NCI-H1694 treated with DMSO at 0.1 percent for 48 hours (cell line): ENCODE measurements around the gene UBE2V1.
"Not testable (repeated sequence)": the region's sequence is repeated elsewhere in the genome, so short reads cannot be mapped to it uniquely, and the experiment has no call there.

Experiments used
- DNase-seq: peaks from one replicate; lab custom pipeline; 2025; lab: John Stamatoyannopoulos, UW

Gene UBE2V1

GRCh38 chr20:50137702-50138101 is 24.8 kb upstream of the UBE2V1 start:
- DNase-seq, result not testable (repeated sequence)

GRCh38 chr20:50136822-50137599 is 24.1 kb upstream of the UBE2V1 start:
- no peak for DNase-seq

GRCh38 chr20:50135157-50135556 is 22.2 kb upstream of the UBE2V1 start:
- not testable (repeated sequence) for DNase-seq

GRCh38 chr20:50133474-50134217 is 20.7 kb upstream of the UBE2V1 start:
- no peak for DNase-seq

GRCh38 chr20:50133041-50133440 is 20.1 kb upstream of the UBE2V1 start:
- DNase-seq, result no peak

- DNase-seq, result no peak
Measured at GRCh38 chr20:50130995-50131394, 18.0 kb upstream of the UBE2V1 start.

- DNase-seq, result no peak
Measured at GRCh38 chr20:50130356-50130723, 17.4 kb upstream of the UBE2V1 start.

- no peak for DNase-seq
Measured at GRCh38 chr20:50129662-50130355, 16.9 kb upstream of the UBE2V1 start.

GRCh38 chr20:50128520-50128905 is 15.6 kb upstream of the UBE2V1 start:
- DNase-seq, result no peak

GRCh38 chr20:50127587-50128519 is 14.9 kb upstream of the UBE2V1 start:
- DNase-seq, result no peak

- no peak for DNase-seq
Measured at GRCh38 chr20:50126662-50127061, 13.7 kb upstream of the UBE2V1 start.

GRCh38 chr20:50125279-50125678 is 12.3 kb upstream of the UBE2V1 start:
- no peak for DNase-seq

- DNase-seq, result no peak
Measured at GRCh38 chr20:50124496-50124895, 11.5 kb upstream of the UBE2V1 start.

- no peak for DNase-seq
Measured at GRCh38 chr20:50123418-50123817, 10.5 kb upstream of the UBE2V1 start.

- no peak for DNase-seq
Measured at GRCh38 chr20:50122763-50123162, 9.8 kb upstream of the UBE2V1 start.

- no peak for DNase-seq
Measured at GRCh38 chr20:50121858-50122271, 8.9 kb upstream of the UBE2V1 start.

- DNase-seq, result peak; percentile 62
Measured at GRCh38 chr20:50120935-50121693, 8.2 kb upstream of the UBE2V1 start.

GRCh38 chr20:50118203-50118602 is 5.3 kb upstream of the UBE2V1 start:
- no peak for DNase-seq

- no peak for DNase-seq
Measured at GRCh38 chr20:50116368-50116999, 3.5 kb upstream of the UBE2V1 start.

GRCh38 chr20:50115591-50116367 is 2.8 kb upstream of the UBE2V1 start:
- peak; percentile 89 for DNase-seq
